HG03439 (cell line): ENCODE results near the gene ACTL10.

ENCODE experiments used
- ATAC-seq: cut with Tn5 transposase; IDR thresholded peaks from one replicate; pipeline ENCODE4 v1.9.1; 2021; ENCODE audit warnings: mild to moderate bottlenecking, moderate library complexity; ENCODE audit not compliant: unreplicated experiment

Gene ACTL10

DNA sequence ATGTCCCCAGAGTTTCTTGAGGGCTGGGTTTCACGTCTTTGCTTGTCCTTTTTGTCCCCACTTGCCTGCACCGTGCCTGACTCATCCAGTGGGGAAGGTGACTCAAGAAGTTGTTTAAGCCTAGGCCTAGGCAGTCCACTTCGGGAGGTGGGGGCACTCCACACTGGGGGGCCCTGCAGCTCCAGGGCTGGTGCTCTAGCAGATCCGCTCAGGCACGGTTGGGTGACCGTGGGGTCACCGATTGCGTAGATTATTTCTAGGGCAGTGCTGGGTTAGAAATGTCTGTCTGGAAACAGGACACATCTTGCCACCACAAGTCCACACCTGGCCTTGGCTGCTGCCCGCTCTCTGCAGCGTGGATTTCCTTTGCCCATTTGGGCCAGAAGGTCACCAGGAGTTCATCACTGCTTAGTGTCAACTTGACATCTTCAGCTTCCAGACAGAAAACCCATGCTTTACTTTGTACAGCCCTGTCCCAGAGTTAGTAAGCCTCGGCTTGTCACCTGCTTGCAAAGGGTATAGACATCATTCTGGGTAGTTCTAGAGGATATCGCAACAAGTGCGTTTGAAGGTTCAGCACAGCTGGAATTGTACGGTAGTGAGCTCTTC, 18.2 kb upstream of the ACTL10 start:
- no peak for ATAC-seq

DNA sequence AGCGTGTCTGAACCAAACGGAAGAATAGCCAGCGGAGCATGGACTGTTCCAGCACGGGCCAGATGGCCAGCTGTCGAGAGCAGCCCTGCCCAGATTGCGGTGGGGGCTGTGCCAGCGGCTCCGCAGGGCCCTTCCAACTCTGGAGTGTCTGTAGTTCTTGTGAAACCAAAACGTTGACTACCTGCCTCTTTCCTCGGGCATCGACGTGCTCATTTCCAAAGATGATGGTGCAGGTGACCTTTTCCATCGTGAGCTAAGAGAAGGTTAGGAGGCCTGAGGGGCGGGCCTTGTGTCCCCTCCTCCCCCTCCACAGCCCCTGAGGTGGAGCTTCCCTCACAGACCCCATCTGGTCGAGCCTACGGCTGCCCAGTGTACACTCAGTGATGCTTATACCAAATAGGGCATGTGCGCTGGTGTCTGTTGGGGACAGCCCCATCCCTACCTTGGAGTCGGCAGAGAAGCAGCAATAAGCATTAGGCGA, 17.5 kb upstream of the ACTL10 start:
- ATAC-seq = no peak

DNA sequence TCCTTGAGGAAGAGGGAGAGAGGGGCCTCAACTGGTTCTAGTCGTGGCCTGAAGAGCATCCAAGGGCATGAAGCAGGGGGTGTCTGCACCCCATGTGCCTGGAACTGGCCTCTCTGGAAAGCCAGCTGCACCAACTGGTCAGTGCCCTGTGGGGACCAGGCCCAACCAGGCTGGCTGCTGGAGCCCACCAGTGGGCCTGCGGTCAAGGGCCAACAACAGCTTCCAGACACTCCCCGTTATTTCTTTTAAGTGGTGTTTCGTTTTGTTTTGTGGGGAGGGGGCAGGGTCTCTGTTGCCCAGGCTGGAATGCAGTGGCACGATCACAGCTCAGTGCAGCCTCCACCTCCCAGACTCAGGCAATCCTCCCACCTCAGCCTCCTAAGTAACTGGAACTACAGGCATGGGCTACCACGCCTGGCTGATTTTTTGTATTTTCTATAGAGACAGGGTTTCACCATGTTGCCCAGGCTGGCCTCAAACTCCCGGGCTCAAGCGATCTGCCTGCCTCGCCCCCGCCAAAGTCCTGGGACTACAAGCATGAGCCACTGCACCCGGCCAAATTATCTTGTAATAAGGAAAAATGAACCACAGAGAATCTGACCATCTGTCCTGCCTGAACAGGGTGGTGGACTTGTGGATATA, 16.5 kb upstream of the ACTL10 start:
- no peak for ATAC-seq

DNA sequence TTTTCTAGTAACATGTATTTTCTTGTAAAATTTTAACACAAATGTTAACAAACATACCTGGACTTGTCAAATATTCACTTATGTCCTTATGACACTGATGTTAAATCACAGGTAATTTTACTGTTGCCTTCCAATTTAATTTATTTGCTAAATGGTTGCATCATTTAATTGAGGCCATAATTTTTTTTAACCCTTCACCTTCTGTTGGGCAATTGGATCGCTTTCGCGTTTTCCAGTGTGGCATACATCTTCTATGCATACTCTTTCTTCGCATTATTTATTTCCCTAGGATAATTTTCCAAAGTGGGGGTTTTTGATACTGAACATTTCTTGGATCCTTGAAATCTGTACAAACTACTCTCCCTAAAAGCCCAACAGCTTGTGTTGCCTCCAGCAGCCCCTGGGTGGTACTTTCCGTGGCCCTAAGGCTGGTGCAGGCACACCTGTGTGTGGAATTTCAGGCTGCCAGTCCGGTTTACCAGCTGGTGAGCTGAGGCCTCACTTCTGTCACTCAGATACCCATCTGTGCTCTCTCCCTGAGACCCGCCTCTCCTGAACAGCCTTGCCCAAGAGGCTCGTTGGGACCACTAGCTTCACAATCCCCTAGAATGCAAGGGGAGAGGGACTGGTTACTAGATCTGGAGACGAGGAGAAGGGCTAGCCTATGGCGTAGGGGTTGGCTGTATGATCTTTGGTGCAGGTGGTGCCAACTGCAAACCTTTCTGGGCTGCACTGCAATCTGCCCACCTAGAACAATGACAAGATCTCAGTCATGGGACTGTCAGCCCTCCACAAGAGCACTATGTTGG, 15.8 kb upstream of the ACTL10 start:
- no peak for ATAC-seq

DNA sequence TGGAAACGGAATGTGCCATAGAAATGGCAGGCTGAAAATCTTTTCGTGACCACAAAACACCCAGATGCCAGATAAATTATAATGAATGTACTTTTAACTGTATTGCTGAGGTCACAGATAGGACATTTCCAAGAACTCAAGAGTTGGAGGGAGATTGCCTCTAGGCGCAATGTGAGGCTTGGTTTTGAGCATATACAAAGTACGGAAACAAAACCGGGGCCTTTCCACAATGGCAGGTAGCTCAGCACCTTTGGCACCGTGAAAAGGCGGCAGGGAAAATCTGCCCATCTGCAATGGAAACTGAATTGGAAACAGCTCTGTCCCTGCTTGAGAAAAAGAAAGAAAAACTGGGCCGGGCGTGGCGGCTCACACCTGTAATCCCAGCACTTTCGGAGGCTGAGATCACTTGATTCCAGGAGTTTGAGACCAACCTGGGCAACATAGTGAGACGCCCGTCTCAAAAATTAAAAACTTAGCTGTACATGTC, 15.1 kb upstream of the ACTL10 start:
- ATAC-seq = no peak

DNA sequence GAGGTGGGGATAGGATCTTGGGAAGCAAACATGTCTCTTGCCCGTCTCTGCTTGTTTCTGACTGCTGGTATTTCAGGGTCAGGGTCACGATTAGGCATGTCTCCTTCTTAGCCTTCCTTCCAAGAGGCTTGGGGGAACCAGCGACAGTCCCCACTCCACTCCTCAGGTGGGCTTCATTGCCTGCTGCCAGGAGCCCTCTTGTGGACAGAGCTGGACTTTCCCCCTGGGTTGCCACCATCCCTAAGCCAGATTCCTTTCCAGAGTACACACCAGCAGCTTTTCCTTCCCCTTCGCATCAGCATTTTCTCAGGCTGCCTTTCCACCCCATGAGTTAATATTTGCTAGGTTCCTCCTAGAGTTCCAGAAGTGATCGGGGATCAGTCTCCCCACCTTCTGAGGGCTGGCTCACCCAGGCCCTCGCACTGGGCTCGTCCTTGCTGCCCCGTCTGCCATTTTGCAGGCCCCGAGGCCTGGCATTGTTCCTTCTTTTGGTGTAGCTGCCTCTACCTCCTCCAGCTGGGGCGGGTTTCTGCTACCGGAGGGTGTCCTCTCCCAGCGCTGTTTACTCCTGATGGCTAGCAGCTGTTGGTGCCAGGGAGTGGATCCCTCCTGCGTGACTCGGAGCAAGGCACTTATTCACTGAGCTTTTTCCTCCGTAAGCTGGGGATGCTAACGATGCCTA, 13.4 kb upstream of the ACTL10 start:
- ATAC-seq = no peak

- no peak for ATAC-seq
Observed at GRCh38 chr20:33653900-33654596, 12.7 kb upstream of the ACTL10 start.

DNA sequence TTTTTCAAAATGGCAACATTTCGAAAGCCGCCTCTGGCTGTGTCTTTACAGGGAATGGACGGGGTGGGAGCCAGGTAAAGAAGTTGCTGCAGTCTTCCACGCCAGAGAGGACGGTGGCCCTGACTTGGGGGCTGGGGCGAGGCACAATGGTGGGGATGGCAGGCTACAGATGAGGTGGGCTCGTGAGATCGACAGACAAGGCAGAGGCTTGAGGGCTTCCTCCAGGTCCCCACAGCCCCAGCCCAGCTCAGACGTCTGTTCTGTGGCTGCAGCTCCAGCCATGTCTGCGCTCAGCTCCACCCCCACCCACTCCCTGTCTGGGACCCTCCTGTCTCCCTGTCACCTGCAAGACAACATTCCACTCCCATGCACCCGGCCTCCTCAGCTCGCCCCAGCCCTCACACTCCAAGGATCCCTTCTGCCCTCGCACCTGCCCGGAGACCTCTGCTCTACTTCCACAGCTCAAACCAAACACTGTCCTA, 12.0 kb upstream of the ACTL10 start:
- ATAC-seq = no peak

GRCh38 chr20:33655164-33655563, 11.6 kb upstream of the ACTL10 start:
- ATAC-seq = no peak

- ATAC-seq = no peak
Observed at GRCh38 chr20:33656010-33656782, 10.5 kb upstream of the ACTL10 start.

DNA sequence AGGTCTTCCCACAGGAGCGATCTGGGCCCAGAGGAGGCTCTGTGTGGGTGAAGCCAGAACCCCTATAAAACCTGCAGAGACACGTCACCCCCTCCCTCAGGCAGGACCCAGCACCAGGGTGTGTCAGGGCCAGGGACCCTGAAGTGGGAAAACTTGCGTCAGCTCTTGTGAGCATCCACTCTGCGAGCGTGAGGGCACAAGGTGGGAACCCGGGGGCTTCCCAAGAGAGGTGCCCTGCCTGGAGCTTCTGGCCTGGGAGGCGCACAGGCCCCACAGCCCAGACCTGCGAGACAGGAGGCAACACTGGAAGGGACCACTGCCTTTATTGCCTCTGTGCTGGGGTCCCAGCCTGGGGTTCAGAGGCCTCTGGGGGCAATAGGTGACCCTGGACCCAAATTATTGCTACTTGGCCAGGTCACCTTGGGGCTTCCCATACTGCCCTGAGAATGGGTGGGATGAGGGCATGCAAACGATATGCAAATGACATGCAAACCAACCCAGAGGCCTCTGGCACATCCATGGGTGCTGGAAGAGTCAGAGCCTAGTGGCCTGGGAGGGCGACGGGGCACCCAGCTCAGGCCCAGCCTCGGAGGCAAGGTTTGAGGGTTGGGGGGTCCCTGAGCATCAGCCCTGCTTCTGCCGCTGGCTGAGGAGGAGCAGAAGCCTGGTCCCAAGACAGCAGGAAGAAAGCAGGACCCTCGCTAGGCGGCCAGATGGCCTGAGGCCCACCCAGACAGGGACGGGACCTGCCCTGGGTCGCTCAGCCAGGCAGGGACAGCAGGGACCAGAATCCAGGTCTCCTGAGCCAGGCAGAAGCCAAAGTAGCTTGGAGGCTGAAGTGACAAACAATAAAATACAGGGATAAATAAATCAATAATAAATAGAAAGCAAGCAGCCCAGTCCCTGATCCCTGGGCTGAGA, 9.7 kb upstream of the ACTL10 start:
- ATAC-seq = no peak

DNA sequence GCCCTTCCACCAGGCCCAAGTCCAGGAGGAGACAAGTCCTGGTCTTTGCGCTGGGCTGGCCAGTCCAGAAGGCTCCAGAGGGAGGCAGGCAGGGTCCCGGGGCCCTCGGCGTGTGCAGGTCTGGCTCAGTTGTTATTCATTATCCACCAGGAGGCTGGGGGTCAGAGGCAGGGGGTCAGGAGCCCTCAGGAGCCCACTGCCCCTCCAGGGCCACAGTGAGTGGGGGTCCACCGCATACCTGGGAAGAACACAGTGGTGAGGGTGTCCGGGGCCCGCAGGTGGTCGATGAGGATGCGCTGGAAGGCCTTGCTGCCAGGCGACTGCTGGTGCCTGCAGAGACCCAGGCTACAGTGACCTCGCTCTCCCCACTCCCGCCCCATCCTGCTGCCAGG, 9.0 kb upstream of the ACTL10 start:
- no peak for ATAC-seq

DNA sequence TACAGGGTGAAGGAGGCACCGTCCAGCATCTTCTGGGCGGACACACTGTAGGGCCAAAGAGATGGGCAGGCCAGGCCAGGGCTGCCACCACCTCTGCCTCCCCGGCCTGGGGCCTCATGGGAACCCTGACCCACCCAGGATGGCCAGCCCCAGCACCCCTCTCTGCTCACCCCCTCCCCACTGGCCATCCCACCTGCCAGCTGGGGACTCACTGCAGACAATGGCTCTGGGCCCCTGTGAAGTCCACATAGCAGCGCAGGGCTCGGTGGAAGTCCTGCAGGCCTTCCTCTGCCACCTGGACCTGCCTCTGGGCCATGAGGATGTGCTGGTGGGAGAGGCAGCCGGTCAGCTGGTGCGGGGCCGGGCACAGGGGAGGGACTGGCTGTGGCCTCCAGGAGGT, 8.2 kb upstream of the ACTL10 start:
- no peak for ATAC-seq

- no peak for ATAC-seq
Observed at GRCh38 chr20:33658929-33659328, 7.8 kb upstream of the ACTL10 start.

DNA sequence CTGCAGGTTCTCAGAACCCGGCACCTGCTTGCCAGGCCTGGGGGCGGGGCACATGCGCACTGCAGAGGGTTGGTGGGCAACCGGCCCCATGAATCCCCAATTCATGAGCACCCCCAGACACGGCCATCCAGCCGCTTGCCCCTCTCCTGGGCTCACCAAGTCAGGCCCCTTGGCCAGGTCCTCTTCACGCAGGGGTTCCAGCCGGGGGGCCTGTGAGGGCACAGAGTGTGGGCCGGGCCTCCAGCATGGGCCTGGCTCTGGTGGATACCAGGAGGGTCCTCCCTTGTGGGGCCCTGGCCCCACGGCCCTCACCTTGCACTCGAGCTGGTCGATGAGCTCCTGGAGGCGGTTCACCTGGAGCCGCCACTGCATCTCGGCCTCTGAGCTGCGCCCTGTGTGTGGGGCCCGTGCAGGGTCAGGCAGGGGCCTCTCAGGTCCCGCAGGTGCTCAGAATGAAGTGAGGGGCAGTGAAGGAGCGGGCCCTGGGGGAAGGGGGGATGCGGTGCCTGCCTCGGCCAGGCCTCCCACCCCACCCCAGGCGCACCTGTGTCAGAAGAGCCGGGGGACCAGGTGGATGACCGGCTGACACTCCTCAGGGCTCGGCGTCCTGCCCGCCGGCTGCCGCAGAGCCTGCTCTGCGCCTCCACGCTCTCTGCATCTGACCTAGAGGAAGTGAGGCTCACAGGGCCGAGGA, 7.3 kb upstream of the ACTL10 start:
- no peak for ATAC-seq

DNA sequence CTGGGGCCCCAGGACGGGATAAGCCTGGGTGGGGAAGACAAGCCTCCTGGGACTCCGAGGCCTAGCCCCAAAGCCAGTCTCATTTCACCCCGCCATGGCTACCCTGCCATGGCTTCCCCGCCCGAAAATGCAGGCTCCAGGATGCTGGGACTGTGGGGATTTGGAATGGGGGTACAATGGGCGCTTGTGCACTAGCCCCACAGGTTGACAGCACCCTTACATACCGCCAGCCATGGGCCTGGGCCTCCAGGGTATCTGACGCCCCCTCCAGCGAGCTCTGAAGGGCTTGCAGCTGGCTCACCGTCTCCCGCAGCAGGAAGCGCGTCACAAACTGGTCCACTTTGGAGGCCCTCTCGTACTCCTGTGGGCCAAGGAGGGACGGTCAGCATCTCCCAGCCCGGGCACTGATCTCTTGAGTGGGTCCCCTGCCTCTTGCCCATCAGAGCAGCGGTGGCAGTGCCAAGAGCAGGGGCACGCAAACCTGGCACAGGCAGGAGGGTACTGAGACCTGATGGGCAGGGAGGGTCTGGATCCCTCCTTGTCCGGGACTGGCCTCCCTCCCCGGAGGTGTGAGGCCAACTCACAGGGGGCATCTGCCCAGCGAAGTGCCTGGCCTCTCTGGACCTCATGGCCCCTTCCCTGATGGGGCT, 6.6 kb upstream of the ACTL10 start:
- ATAC-seq = no peak

- no peak for ATAC-seq
Observed at GRCh38 chr20:33660685-33661058, 6.1 kb upstream of the ACTL10 start.

GRCh38 chr20:33662172-33662571, 4.6 kb upstream of the ACTL10 start, which contains the start of gene C20orf144:
Gene C20orf144 (plus strand): TSS chr20:33662327. CDS start chr20:33662346, 19 bp downstream.
- no peak for ATAC-seq
